Psoas muscle (tissue), 8 donors: ENCODE results near the gene HMCN1. TPM values are rescaled to one million over a fixed set of nuclear protein-coding genes. Genes with fewer than 3 reads are reported as not detected.

Source experiments
- ATAC-seq, 4 donors: fragments of 200-7000 bp; cut with Tn5 transposase; one replicate each; pipeline ENCODE4 v1.9.1; 2020; ENCODE audit warnings: moderate library complexity in 3 of 4, mild to moderate bottlenecking in 2 of 4
- DNase-seq, 2 donors: peaks; one replicate each; pipeline ENCODE4 v3.0.0-alpha.2; 2020
- H3K27ac ChIP-seq: fragments of 200-600 bp; one replicate; pipeline ENCODE4 v1.8.0; 2022
- H3K27me3 ChIP-seq, 3 donors: fragments of 200-600 bp in 1 of 3; one replicate each; pipeline versions ENCODE4 v1.6.1 to v1.8.0; 2013 to 2022; ENCODE audit warnings: low read length in 2 of 3, mild to moderate bottlenecking in 2 of 3, moderate library complexity in 1 of 3; ENCODE audit not compliant: insufficient read depth in 3 of 3
- H3K36me3 ChIP-seq, 2 donors: fragments of 200-600 bp in 1 of 2; one replicate each; pipeline versions ENCODE4 v1.6.1 to v1.8.0; 2013 to 2022; ENCODE audit warnings: low read depth in 1 of 2, mild to moderate bottlenecking in 1 of 2, moderate library complexity in 1 of 2; ENCODE audit not compliant: insufficient read depth in 1 of 2
- H3K4me1 ChIP-seq: fragments of 200-600 bp; one replicate; pipeline ENCODE4 v1.8.0; 2022
- H3K4me3 ChIP-seq: fragments of 200-600 bp; one replicate; pipeline ENCODE4 v1.8.0; 2022; ENCODE audit warnings: mild to moderate bottlenecking
- H3K9me3 ChIP-seq: fragments of 200-600 bp; one replicate; pipeline ENCODE4 v1.8.0; 2022
- WGBS, 3 donors: extraction: QIAGEN DNeasy Blood & Tissue Kit; methylation state at CpG; one replicate each; pipeline versions ENCODE4 v1.1.6 to v1.1.7; 2013; 5-methylcytosine and 5-hydroxymethylcytosine counted together
- intact Hi-C, 2 donors: fragments of 100-400 bp; cut with DNase I; formaldehyde crosslinking; loops; one replicate each; pipeline versions ENCODE4 v1.11.0 to v1.14.2; 2022
- polyA plus RNA-seq, 3 donors: library from polyadenylated mRNA; stranded (reverse); fragments of 200-250 nt; gene quantifications; one replicate each; pipeline ENCODE4 v1.2.3, GENCODE V29; 2013
- total RNA-seq, 4 donors: library from RNA; stranded (reverse); fragmentation: NEBNext Ultra II Directional in 2 of 4; extraction: Animal tissue kit (Norgen Biotek cat#: 25700) in 2 of 4; gene quantifications; one replicate each; pipeline versions ENCODE4 v1.2.1 to v1.2.4, GENCODE V29; 2021 to 2023
- TF ChIP-seq, protein P1 (sequence below): fragments of 200-600 bp; IDR thresholded peaks from one replicate; pipeline ENCODE4 v1.8.0; 2022; ENCODE audit warnings: antibody characterized with exemption
- donor health status: healthy with polysubstance abuse.
- donor health status: DM: no; HTN: no; CAD: no; lungs with moderate emphysema.
- donor health status: Bipolar disorder and iron deficiency.
- donor health status: healthy.
- donor health status: DM: yes; HTN: yes; CAD: no.
- donor health status: DM: no; HTN: no; CAD: no.
- donor health status: DM: no; HTN: no; CAD: no.
- donor health status: DM: yes; HTN: yes; CAD: no.

Gene HMCN1
- total and polyA plus RNA-seq, 7 donors = 1.3 to 6.5 (median 1.8) TPM

DNA sequence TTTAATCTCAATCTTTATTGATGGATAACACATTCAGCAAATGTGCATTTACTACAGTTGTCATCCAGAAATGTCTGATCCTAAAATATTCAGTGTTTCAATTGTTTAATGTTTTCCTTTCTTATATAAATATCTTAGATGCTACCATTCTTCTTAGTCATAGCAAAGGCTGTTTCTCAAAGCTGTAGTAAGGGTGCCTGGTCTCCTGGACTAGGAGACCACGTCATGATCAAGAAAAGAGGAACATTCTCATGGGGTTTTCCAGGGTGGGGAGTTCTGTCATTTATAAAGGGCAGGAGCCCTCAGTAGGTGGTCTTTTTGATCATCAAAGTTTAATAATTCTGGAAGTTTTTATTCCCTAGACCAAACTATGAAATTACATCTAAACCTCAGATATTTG is 292.8 kb downstream of the HMCN1 start:
- no peak for ATAC-seq
- TF ChIP-seq, protein P1, sequence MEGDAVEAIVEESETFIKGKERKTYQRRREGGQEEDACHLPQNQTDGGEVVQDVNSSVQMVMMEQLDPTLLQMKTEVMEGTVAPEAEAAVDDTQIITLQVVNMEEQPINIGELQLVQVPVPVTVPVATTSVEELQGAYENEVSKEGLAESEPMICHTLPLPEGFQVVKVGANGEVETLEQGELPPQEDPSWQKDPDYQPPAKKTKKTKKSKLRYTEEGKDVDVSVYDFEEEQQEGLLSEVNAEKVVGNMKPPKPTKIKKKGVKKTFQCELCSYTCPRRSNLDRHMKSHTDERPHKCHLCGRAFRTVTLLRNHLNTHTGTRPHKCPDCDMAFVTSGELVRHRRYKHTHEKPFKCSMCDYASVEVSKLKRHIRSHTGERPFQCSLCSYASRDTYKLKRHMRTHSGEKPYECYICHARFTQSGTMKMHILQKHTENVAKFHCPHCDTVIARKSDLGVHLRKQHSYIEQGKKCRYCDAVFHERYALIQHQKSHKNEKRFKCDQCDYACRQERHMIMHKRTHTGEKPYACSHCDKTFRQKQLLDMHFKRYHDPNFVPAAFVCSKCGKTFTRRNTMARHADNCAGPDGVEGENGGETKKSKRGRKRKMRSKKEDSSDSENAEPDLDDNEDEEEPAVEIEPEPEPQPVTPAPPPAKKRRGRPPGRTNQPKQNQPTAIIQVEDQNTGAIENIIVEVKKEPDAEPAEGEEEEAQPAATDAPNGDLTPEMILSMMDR = no peak
- peaks cover 21% of the 10 kb centered on the region for H3K9me3 ChIP-seq
- H3K27me3 ChIP-seq = no peaks in the 10 kb centered on the region
- H3K4me1 ChIP-seq = no peaks in the 10 kb centered on the region
- DNase-seq = no peak
- 21 to 31% (median 27%) methylated on average over 1 of the region's 1 CpG for WGBS, 3 donors
- intact Hi-C loops = no loop called here
- no peak overlapping the region for H3K4me3 ChIP-seq
- H3K36me3 ChIP-seq = no peaks in the 10 kb centered on the region
- H3K27ac ChIP-seq = no peak overlapping the region

DNA sequence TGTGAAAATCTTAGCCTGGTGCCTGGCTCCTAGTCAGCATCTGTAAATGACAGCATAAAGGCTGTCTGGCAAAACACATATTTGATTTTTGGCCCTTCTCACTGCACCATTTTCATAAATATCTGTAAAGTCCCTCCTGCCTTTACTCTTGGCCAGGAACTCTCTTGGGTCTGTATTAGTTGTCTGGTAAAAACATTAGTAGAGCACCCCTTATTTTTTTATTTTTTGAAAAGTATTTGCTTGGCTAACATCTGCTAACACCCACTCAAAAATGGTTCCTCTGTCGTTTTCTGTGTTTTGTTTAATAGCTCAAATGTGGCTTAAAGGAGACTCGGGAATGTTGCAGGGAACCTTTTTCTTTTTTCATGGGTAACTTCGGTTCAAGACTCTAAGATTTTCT is 293.4 kb downstream of the HMCN1 start:
- H3K4me1 ChIP-seq = no peaks in the 10 kb centered on the region
- no peaks in the 10 kb centered on the region for H3K27me3 ChIP-seq
- H3K9me3 ChIP-seq = peaks cover 21% of the 10 kb centered on the region
- ATAC-seq (no peak), DNase-seq (no peak)
- TF ChIP-seq, protein P1 = no peak
- 25 to 37% (median 26%) methylated on average over 3 of the region's 3 CpGs for WGBS, 3 donors
- H3K4me3 ChIP-seq = no peak overlapping the region
- H3K27ac ChIP-seq = no peak overlapping the region
- intact Hi-C loops = no loop called here
- no peaks in the 10 kb centered on the region for H3K36me3 ChIP-seq

DNA sequence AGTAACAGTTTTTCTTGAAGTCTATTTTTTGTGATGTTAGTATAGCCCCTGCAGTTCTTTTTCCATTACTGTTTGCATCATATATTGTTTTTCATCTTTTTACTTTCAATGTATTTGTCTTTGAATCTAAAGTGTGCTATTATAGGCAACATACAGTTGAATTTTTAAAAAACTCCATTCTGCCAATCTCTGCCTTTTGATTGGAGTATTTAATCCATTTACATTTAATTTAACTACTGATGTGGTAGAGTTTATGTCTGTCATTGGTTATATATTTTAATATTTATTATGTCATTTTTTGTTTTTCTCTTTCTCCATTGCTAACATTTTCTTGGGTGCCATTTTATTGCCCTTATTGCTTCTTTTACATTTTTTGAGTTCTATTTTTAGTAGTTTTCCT is 296.3 kb downstream of the HMCN1 start:
- H3K27me3 ChIP-seq = no peaks in the 10 kb centered on the region
- TF ChIP-seq, protein P1 = no peak
- no peaks in the 10 kb centered on the region for H3K4me1 ChIP-seq
- ATAC-seq = no peak
- no peak for DNase-seq
- H3K36me3 ChIP-seq = no peaks in the 10 kb centered on the region
- H3K4me3 ChIP-seq = no peak overlapping the region
- intact Hi-C loops = no loop called here
- peaks cover 21% of the 10 kb centered on the region for H3K9me3 ChIP-seq
- H3K27ac ChIP-seq = no peak overlapping the region

DNA sequence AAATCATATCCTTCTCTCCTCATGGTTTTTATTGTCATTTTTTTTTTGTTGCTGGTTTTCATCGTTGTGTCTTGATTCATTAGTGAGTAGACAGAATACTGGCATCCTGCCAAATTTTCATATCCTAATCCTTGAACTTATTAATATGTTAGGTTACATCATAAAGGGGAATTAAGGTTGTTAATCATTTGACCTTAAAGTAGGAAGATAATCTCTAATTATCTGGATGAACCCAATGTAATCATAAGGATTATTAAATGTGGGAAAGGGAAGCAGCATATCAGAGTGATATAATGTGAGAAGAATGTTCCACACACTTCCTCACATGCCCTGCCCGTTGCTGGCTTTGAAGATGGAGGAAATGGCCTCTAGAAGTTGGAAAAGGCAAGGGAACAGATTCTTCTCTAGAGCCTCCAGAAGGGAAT is 299.7 kb downstream of the HMCN1 start:
- DNase-seq (no peak), ATAC-seq (no peak)
- intact Hi-C loops = no loop called here
- Histone ChIP-seq H3K4me1 (no peaks in the 10 kb centered on the region), H3K36me3 (no peaks in the 10 kb centered on the region), H3K27ac (no peak overlapping the region), H3K27me3 (no peaks in the 10 kb centered on the region), H3K9me3 (peaks cover 20% of the 10 kb centered on the region), H3K4me3 (no peak overlapping the region)
- 5 to 15% (median 11%) methylated on average over 2 of the region's 2 CpGs for WGBS, 3 donors
- TF ChIP-seq, protein P1 = no peak

DNA sequence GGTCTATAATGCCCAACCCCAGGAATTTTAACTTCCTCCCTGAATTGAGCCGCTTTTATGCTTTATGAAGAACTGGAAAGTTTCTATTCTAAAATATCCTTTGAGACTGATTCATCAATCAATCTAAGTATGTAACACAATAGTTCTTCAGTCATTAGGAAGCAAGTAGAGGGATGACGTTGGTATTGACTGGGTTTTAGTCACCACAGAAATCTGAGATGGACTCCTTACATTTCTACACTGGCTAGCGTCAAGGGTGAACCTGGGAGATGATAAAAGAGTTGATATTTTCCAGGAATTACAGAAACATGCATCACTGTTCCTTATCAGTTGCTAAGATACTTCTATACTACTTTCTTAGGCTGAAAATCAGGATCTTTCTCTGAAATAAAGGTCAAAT is 308.0 kb downstream of the HMCN1 start:
- intact Hi-C loops = no loop called here
- WGBS, 3 donors = 64 to 66% (median 64%) methylated on average over 3 of the region's 3 CpGs
- TF ChIP-seq, protein P1 = no peak

More for the DNA sequence above, 308.0 kb downstream of the HMCN1 start:
- DNase-seq = no peak
- no peaks in the 10 kb centered on the region for H3K27me3 ChIP-seq
- no peaks in the 10 kb centered on the region for H3K4me1 ChIP-seq
- H3K9me3 ChIP-seq = no peaks in the 10 kb centered on the region
- no peak for ATAC-seq
- H3K36me3 ChIP-seq = no peaks in the 10 kb centered on the region
- no peak overlapping the region for H3K27ac ChIP-seq
- H3K4me3 ChIP-seq = no peak overlapping the region
